GM13976 (cell line): ENCODE data around the gene RBM10.

Experiments used
- DNase-seq: peaks from one replicate; pipeline ENCODE4 v3.0.0; 2012; ENCODE audit warnings: low spot score
- in situ Hi-C: fragments of 300-500 bp; cut with MboI; formaldehyde crosslinking; loops from one replicate; pipeline ENCODE4 v1.12.0; 2022; ENCODE audit warnings: low sequenced_read_pairs, mixed read lengths, inconsistent platforms; ENCODE audit not compliant: unreplicated experiment
- TF ChIP-seq, protein P1 (sequence below): IDR thresholded peaks from 2 replicates; pipeline ENCODE4 v1.5.1; 2012; ENCODE audit warnings: borderline replicate concordance, mild to moderate bottlenecking; ENCODE audit not compliant: insufficient read depth; ENCODE audit errors: extremely low read depth, missing control alignments, control extremely low read depth

RBM10 gene

DNA sequence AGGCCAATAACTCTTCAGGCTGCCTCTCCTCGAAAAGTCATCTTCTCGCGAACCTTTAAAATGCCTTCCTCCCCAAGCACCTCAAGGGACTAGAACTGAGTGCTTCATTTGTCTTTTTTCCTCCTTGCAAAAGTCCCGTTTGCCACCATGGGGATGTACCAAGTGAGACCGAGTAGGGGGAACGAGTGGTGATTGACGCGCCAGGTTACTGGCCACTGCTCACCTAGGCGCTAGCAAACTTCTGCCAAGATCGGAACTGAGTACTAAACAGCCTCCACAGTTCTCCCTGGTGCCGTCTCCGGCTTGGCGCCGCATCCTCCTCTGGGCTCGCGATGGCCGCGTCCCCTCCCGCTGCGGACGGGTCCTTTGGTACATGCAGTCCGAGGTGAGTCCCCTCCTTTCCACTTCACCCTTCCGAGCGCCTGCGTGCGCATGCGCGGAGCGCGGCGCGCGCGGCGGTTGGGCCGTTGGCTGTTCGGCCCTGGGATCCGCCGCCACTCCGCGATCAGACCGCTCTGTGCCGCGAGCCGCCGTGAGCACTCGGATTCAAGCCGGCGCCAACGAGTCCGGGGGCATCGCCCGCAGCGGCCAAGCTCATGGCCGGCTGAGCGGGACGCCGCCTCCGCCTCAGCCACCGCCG, 73.4 kb downstream of the RBM10 start, which contains the start of gene CDK16:
TSS of gene CDK16 (plus strand) at position 402 of the 640 bp plus-strand sequence. CDS start 4,877 bp downstream, outside the sequence.
- TF ChIP-seq, protein P1, sequence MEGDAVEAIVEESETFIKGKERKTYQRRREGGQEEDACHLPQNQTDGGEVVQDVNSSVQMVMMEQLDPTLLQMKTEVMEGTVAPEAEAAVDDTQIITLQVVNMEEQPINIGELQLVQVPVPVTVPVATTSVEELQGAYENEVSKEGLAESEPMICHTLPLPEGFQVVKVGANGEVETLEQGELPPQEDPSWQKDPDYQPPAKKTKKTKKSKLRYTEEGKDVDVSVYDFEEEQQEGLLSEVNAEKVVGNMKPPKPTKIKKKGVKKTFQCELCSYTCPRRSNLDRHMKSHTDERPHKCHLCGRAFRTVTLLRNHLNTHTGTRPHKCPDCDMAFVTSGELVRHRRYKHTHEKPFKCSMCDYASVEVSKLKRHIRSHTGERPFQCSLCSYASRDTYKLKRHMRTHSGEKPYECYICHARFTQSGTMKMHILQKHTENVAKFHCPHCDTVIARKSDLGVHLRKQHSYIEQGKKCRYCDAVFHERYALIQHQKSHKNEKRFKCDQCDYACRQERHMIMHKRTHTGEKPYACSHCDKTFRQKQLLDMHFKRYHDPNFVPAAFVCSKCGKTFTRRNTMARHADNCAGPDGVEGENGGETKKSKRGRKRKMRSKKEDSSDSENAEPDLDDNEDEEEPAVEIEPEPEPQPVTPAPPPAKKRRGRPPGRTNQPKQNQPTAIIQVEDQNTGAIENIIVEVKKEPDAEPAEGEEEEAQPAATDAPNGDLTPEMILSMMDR = no peak
- in situ Hi-C loops = no loop called here
- peak; percentile 87 for DNase-seq

DNA sequence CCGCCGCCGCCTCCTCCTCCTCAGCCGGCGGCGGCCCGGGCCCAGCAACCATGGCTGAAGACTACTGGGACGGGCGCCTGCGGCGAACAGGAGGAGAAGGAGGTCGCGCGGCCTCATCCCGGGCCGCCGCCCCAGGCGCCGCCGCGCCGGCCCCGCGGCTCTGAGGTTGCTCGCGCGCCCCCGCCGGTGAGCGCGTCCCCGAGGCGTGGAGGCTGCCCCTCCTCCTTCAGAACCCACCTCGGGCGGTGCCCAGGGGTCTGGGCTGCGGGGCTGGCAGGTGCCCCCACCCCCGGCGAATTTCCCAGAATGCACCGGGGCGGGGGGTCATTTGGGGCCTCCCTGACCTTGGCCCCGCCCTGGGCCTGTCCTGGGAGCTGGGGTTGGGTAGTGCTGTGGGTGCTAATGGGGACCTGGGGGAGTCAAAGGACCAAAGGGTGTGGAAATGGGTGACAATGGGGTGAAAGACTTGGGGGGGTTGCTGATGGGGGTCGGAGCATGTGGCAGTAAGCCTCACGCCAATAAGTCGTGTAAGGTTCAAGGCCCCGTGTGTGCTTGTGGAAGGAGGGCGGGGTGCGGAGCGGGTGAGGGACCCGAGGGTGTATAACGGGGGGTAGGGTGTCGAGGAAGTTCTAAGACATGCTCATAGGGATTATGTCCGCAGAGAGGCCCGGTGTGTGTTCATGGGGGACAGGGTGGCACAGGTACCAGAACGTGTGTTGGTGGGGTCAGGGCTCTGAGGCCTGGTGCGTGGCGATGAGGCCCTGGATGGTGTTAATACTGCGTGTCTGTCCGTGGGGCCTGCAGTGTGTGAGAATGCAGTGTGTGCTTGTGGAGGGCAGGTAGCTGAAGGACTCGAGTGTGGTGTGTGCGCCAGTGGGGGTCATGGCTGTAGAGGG, 74.1 kb downstream of the RBM10 start:
- in situ Hi-C loops = no loop called here
- TF ChIP-seq, protein P1 = no peak
- peak; percentile 44 for DNase-seq

DNA sequence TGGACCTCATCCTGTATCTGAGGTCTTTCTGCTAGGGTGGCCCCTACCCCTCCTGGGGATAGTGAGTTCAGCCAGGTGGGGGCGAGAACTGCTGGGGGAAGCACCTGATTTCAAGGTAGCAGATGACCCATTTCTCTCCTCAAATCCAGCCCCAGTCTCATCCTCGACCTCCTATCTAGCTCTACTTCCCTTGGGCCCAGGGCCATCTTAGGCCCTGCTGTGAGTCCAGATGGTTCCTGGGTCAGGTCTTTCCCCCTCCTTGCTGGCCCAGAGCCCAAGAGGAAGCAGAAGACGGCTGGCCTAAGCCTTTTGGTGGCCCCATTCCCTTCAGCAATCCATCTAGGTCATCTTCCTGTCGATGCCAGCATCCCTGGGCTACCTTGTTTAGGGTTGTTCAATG, 76.7 kb downstream of the RBM10 start:
- DNase-seq = no peak
- in situ Hi-C loops = no loop called here
- TF ChIP-seq, protein P1 = no peak

GRCh38 chrX:47222751-47223350, 77.8 kb downstream of the RBM10 start:
- TF ChIP-seq, protein P1 = no peak
- in situ Hi-C loops = no loop called here
- no peak for DNase-seq

DNA sequence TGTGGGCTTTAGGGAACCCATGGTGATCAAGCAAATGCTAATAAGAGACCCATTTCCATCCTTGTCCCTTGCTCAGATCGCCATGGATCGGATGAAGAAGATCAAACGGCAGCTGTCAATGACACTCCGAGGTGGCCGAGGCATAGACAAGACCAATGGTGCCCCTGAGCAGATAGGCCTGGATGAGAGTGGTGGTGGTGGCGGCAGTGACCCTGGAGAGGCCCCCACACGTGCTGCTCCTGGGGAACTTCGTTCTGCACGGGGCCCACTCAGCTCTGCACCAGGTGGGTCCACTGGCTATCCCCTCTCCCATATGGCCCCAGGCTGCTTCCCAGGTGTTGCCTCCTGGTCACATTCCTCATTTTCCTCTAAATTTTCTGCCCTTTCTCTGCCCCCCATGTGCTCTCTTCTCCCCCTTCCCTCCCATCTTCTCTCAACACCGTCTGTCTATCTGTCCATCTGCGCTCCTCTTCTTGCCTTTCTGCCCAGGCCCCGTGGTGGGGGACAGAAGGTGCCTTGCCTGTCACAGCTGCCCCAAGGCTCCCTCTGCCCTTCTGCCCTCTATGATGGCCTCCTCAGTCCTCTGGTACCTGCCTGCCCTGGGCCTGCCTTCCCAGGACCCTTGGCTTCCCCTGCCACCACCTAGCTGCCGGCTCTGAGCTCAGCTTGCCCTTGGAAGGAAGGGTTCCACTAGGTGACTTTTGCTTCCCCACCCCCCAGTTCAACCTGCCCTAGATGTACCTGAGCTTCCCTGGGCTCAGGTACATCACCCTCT, 78.6 kb downstream of the RBM10 start:
- TF ChIP-seq, protein P1 = no peak
- in situ Hi-C loops = no loop called here
- DNase-seq = no peak
